Neural progenitor cell (in vitro differentiated cells): ENCODE measurements around the gene CHAD.

Experiments
- EZH2 ChIP-seq: fragments of 200-600 bp; sonication (generic); IDR thresholded peaks from 2 replicates; pipeline ENCODE4 v1.6.1; 2017; ENCODE audit warnings: antibody characterized with exemption, mild to moderate bottlenecking, moderate library complexity
- EZH2phosphoT487 ChIP-seq: fragments of 200-600 bp; sonication (generic); IDR thresholded peaks from 2 replicates; pipeline ENCODE4 v1.6.1; 2017; ENCODE audit warnings: antibody characterized with exemption
- TF ChIP-seq, protein P1 (sequence below): fragments of 200-600 bp; sonication (generic); IDR thresholded peaks from 2 replicates; pipeline ENCODE4 v1.5.1; 2017; ENCODE audit warnings: antibody characterized with exemption, mild to moderate bottlenecking

DNA sequence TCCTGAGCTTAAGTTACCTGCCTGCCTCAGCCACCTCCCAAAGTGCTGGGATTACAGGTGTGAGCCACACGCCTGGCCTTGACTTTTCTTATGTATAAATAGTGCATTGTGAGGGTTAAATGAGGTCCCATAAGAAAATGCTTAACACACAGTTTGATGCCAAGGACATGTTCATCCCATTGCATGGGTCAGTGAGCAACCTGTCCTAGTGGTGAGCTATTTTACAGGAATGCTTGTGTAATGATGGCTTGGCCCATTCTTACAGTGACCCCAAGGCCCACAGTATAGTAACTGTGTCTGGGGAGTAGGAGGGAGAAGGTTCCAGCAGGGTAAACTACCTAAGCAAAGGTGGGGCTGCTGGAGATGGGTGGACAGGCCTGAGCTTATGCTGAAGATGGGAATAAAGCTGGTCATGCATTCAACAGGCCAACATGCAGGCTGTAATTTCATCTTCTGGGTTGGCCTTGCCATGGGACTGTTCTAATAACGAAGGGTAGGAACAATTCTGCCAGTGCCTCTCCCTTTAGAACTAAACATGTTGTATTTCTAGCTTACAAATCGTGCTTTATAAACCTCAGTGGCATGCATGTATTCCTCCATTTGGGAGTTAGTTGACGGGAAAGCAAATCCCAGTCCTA, 36.4 kb downstream of the CHAD start:
- TF ChIP-seq, protein P1, sequence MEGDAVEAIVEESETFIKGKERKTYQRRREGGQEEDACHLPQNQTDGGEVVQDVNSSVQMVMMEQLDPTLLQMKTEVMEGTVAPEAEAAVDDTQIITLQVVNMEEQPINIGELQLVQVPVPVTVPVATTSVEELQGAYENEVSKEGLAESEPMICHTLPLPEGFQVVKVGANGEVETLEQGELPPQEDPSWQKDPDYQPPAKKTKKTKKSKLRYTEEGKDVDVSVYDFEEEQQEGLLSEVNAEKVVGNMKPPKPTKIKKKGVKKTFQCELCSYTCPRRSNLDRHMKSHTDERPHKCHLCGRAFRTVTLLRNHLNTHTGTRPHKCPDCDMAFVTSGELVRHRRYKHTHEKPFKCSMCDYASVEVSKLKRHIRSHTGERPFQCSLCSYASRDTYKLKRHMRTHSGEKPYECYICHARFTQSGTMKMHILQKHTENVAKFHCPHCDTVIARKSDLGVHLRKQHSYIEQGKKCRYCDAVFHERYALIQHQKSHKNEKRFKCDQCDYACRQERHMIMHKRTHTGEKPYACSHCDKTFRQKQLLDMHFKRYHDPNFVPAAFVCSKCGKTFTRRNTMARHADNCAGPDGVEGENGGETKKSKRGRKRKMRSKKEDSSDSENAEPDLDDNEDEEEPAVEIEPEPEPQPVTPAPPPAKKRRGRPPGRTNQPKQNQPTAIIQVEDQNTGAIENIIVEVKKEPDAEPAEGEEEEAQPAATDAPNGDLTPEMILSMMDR = no peak
- TF ChIP-seq EZH2phosphoT487 (no peak), EZH2 (no peak)
